SK-N-SH treated with all-trans-retinoic acid at 6 μM for 48 hours (cell line): ENCODE data around the gene PRSS53.

Experiments used
- ARNTL ChIP-seq: fragments of 450-650 bp; formaldehyde crosslinking; IDR thresholded peaks from 2 replicates; pipeline ENCODE4 v1.5.0; 2020; ENCODE audit warnings: low read depth, mild to moderate bottlenecking, moderate library complexity, borderline replicate concordance
- CREB5 ChIP-seq: fragments of 250-450 bp; sonication (Bioruptor Pico); IDR thresholded peaks from 2 replicates; pipeline ENCODE4 v1.5.1; 2020; ENCODE audit warnings: low read depth, mild to moderate bottlenecking, moderate library complexity
- GLIS3 ChIP-seq: fragments of 250-450 bp; sonication (Bioruptor Pico); IDR thresholded peaks from 2 replicates; pipeline ENCODE4 v1.5.0; 2020; ENCODE audit warnings: mild to moderate bottlenecking, moderate library complexity
- ISL1 ChIP-seq: fragments of 250-450 bp; sonication (Bioruptor Pico); IDR thresholded peaks from 2 replicates; pipeline ENCODE4 v2.1.2; 2022; ENCODE audit warnings: mild to moderate bottlenecking, moderate library complexity
- OSR1 ChIP-seq: fragments of 250-450 bp; sonication (Bioruptor Pico); IDR thresholded peaks from 2 replicates; pipeline ENCODE4 v1.8.0; 2022; ENCODE audit warnings: moderate library complexity, mild to moderate bottlenecking, inconsistent platforms
- PATZ1 ChIP-seq: fragments of 250-450 bp; sonication (Bioruptor Pico); IDR thresholded peaks from 2 replicates; pipeline ENCODE4 v1.8.0; 2020; ENCODE audit warnings: mild to moderate bottlenecking, moderate library complexity, borderline replicate concordance
- TCF4 ChIP-seq: fragments of 250-450 bp; sonication (Bioruptor Pico); IDR thresholded peaks from 2 replicates; pipeline ENCODE4 v1.8.0; 2021; ENCODE audit warnings: mild to moderate bottlenecking, moderate library complexity, borderline replicate concordance
- ZFP3 ChIP-seq: fragments of 250-450 bp; sonication (Bioruptor Pico); IDR thresholded peaks from 2 replicates; pipeline ENCODE4 v1.5.0; 2020; ENCODE audit warnings: mild to moderate bottlenecking, moderate library complexity
- ZNF8 ChIP-seq: fragments of 450-650 bp; formaldehyde crosslinking; IDR thresholded peaks from 2 replicates; pipeline ENCODE4 v1.5.0; 2020; ENCODE audit warnings: mild to moderate bottlenecking, moderate library complexity

GRCh38 chr16:31094088-31094423, 5.3 kb upstream of the PRSS53 start:
- no peak for TF ChIP-seq ZFP3
- TF ChIP-seq ISL1 (CRISPR knock-in tag) = no peak
- TF ChIP-seq TCF4 (CRISPR knock-in tag) = no peak
- TF ChIP-seq CREB5 (CRISPR knock-in tag) = no peak
- no peak for TF ChIP-seq PATZ1 (CRISPR knock-in tag)
- no peak for TF ChIP-seq OSR1 (CRISPR knock-in tag)
- no peak for TF ChIP-seq GLIS3
- TF ChIP-seq ARNTL (CRISPR knock-in tag) = no peak
- no peak for TF ChIP-seq ZNF8 (CRISPR knock-in tag)
